IPS-18c (cell line): ENCODE measurements around the gene DOCK3.
A peak's percentile ranks its signal among the peaks of the same experiment; 100 is the strongest.

Experiments
- H3K4me3 ChIP-seq: 2 replicates; pipeline ENCODE4 v1.7.0; 2013; ENCODE audit warnings: low read depth, mild to moderate bottlenecking, low read length, moderate library complexity; ENCODE audit not compliant: insufficient read depth
- H3K9me3 ChIP-seq: one replicate; pipeline ENCODE4 v1.6.1; 2013; ENCODE audit warnings: mild to moderate bottlenecking, low read length, moderate library complexity; ENCODE audit not compliant: control insufficient read depth, insufficient read depth

DOCK3 gene, protein sequence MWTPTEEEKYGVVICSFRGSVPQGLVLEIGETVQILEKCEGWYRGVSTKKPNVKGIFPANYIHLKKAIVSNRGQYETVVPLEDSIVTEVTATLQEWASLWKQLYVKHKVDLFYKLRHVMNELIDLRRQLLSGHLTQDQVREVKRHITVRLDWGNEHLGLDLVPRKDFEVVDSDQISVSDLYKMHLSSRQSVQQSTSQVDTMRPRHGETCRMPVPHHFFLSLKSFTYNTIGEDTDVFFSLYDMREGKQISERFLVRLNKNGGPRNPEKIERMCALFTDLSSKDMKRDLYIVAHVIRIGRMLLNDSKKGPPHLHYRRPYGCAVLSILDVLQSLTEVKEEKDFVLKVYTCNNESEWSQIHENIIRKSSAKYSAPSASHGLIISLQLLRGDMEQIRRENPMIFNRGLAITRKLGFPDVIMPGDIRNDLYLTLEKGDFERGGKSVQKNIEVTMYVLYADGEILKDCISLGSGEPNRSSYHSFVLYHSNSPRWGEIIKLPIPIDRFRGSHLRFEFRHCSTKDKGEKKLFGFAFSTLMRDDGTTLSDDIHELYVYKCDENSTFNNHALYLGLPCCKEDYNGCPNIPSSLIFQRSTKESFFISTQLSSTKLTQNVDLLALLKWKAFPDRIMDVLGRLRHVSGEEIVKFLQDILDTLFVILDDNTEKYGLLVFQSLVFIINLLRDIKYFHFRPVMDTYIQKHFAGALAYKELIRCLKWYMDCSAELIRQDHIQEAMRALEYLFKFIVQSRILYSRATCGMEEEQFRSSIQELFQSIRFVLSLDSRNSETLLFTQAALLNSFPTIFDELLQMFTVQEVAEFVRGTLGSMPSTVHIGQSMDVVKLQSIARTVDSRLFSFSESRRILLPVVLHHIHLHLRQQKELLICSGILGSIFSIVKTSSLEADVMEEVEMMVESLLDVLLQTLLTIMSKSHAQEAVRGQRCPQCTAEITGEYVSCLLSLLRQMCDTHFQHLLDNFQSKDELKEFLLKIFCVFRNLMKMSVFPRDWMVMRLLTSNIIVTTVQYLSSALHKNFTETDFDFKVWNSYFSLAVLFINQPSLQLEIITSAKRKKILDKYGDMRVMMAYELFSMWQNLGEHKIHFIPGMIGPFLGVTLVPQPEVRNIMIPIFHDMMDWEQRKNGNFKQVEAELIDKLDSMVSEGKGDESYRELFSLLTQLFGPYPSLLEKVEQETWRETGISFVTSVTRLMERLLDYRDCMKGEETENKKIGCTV (N-terminal part only)

DNA sequence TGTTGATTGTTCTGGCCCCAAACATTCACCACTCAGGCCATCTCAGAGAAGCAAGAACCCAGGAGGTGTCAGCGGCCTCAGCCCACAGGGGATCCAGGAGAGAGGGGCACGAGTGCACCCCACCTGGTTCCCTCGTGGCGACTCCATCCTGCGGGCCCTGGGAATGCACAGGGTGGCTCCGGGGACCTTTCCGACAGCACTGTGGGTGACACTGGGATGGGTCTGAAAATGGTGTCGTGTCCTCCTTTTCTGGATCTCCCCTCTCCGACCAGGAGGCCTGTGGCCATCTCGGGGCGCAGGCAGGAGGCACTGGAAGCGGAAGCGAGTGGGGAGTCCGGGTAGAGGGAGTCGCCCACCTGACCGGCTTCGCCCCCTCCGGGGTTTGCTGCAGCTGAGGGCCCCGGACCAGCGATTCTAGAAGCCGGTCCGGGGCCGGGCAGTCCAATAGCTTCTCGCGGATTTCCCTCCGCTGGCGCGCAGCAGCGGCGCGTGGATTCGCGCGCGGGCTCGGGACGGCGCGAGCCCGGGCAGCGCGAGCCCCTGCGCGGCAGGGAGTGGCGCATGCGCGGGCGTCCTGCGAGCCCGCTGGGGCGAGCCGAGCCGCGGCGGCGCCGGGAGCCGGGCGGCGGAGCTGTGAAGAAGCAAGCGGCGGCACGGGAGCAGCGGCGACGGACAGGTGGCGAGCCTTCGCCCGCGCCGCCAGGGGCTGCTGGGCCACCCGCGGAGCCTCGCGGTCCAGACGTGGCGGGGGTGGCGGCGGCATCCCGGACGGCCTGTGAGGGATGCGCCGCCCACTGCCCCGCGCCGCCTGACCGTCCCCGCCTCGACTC is at the start of gene DOCK3:
Gene DOCK3, plus strand, starts transcription at position 579 of the 830 bp plus-strand sequence. CDS start 337 bp downstream, outside the sequence.
- Histone ChIP-seq H3K9me3 (no peaks in the 10 kb centered on the region), H3K4me3 (peak within 1 kb of the TSS; percentile 77)

DNA sequence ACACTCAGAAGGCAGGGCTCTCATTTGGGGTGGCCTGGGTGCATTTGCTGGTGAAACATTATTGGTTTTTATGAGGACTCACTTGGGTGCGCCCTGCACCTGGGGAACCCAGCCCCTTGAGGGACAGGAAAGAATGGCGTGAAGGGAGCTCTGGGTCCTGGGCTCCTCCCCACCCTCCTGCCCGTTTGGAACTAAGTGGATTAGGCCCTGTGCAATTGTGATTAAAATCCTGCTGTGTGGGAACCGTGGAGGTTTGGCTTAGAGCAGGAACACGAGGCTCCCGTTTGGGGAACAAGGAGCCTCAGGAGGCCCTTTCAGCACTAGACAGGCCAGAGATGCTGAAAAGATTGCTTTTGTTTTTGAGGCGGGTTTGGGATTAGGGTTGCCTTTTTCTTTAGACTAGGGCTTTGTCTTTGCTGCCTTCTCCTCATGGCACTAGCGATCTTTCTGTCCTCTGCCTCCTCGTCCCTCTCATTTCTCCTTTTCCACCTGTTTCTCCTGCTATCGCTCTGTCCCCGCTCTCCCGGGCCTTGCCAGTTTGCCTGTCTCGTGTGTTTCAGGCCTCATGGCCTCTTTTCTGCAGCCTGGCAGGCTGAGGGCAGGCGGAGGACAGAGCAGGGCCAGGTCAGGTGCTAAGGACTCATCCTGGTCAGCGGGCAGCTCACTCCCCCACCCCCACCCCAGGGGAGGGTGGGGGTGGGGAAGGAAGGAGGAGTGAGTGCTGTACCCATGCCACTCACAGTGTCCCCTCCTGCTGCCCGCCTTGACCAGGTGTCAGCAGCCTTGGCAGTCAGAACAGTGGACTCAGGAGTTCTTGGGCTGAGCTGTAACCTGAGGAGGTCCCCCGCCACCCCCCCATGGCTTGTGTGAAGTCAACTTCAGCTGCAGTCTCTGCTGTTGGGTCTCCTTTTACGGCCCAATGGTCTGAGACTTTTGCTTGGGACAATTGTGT is 49.2 kb upstream of the DOCK3 start:
- Histone ChIP-seq H3K4me3 (no peak overlapping the region), H3K9me3 (no peaks in the 10 kb centered on the region)

DNA sequence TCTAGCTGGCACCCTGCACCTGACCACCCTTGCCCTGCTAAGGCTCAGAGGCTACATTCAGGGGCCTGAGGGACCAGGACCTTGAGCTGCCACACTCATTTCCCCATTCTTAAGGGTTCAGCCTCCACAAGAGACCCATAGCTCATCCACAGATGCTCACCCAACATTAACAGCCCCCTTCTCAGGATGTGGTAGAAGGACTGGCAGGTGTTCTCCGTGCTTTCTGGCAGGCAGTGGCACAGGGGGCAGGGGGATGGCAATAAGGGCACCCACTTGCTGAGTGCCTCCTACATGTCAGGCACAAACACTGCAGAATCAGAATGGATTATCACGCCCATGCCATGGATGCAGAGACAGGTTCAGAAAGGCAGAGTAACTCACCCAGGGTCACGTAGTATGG is 48.3 kb upstream of the DOCK3 start:
- Histone ChIP-seq H3K9me3 (no peaks in the 10 kb centered on the region), H3K4me3 (no peak overlapping the region; the same call in 1 of the 2 replicates)

DNA sequence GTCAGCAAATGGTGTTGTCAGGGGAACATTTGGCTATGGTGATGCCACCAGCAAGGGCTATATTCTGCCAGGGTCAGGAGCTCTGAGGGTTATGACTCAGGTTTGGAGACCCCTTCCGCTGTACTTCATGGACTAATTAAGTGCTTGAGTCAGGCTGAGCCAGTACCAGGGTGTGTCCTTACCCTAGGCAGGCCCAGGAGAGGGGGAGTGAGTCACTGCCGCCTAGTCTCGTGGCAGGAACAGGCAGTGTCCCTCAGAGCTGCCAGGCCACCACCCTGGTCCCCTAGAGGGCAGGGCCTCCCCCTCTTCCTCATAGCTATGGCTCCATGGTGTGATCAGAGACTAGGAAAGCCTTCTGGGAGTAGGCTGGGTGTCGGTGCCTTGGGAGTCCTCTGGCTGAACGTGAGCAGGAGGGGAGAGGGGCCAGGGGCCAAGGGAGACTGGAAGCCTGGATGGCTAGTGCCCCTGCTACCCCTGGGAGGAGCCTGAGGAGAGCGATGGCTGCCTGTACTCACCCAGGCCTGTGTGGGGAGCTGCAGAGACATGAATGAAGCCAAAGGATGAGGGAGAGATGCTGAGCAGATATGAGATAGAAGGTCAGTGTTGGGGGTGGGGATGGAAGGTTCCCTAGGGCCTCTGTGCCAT is 47.2 kb upstream of the DOCK3 start:
- H3K4me3 ChIP-seq: no peak overlapping the region
- H3K9me3 ChIP-seq: no peaks in the 10 kb centered on the region

DNA sequence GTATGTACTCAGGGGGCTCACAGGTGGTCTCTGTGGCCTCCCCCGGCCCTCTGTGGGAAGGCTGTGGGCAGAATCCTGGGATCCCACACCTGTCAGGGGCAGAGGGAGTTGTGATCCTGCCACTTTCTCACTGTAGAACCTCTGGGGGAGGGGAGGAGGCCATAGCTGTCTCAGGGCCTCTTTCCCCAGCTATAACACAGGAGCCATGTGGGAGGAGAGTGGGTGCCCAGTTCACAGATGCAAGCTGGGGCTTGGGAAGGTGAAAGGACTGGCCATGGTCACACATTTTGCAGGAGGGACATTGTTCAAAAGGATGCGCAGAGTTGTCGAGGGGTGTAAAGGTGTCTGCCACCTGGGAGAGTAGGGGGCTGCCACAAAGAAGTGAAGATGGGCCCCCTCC is 46.1 kb upstream of the DOCK3 start:
- no peak overlapping the region for H3K4me3 ChIP-seq
- H3K9me3 ChIP-seq: no peaks in the 10 kb centered on the region

DNA sequence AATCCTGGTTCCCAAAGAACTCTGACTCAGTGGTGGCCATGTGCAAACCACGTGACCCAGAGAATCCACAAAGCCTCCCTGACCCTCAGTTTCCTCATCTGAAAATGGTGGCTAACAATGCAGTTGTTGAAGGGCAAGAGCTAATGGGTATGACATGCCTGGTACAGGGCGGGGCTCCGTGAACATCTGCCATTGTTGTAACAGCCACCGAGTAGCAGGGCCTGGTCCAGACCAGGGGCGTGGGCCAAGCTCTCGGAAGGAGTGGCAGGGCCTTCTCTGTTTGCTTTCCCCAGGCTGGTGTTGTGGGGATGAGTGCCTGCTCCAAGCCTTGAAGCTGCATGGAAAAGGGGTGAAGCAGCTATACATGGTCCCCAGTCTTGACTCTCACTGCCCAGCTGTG is 44.3 kb upstream of the DOCK3 start:
- no peak overlapping the region for H3K4me3 ChIP-seq
- H3K9me3 ChIP-seq: no peaks in the 10 kb centered on the region

DNA sequence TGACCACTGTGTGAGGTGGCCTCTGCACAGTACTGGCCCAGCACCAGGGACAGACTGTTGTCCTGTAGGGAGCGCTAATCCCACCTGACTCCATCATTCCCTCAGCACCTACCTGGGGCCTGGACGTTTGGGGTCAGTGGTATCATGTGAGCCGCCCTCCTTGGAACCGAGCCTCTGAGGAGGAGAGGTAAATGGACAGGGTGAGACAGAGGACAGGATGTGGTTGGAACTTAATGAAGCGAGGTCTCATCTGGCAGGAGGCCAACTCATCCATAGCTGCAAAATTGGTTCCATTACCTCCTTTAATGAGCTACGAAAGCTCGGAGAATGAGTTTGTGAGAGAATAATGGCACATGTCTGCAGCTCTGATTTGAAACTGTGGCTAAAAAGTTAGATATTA is 43.9 kb upstream of the DOCK3 start:
- Histone ChIP-seq H3K4me3 (no peak overlapping the region), H3K9me3 (no peaks in the 10 kb centered on the region)

DNA sequence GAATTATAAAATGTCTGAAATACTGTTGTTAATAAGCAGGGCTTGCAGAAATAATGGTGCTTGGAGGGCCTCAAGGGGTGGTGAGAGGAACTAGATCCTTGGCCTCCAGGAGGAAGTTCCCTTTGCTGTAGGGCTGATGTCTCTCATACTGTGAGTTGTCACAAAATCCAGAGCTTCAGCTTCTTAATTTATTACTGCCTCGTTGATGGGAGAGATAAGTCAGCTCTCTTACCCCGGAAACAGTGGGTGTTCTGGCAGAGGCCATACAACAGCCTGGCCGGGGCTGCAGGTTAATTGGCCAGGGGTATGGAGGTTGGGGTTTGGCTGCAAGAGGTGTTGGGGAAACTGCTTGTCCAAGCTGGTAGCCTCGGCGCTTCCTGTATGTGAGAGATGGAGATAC is 42.3 kb upstream of the DOCK3 start:
- no peaks in the 10 kb centered on the region for H3K9me3 ChIP-seq
- H3K4me3 ChIP-seq: no peak overlapping the region

DNA sequence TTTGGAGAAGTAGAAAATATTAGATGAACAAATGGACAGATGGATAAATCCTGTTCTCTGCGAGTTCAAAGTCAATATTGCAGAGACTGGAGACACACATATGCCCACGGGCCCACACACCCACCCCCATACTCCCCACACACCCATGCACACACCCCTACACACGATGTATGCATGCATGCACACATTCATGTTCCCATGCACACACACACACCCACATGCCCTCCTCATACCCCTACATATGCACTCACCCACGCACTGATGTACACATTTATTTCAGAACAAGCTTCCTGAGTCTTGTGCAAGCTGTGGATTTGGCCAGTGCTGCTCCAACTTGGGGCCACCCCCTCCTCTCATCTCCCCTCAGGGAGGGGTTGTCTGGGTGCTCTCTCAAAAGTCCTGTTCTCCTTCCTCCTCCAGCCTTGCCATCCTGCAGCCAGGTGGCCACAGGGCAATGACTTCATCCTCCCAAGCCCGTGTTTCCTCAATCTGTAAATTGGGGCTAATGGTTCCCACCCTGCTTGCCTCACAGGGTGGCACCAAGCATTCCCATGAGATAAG is 41.4 kb upstream of the DOCK3 start:
- Histone ChIP-seq H3K4me3 (no peak overlapping the region), H3K9me3 (no peaks in the 10 kb centered on the region)

DNA sequence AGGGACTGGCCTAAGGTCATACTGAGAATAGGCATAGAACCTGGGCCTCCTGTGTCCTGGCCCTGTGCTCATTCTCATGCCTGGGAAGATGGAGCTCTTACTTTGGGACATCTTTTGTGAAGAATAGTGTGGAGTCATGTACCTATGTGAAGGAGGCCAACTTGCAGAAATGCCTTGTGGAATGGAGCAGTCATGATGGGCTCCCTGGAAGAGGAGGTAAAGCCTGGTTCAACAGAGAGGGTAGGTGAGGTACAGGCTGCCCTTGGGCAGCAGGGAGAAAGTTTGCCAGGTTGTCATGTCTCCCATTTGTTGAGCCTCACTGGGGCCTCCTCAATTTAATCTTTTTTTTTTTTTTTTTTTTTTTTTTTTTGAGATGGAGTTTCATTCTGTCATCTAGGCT is 39.7 kb upstream of the DOCK3 start:
- H3K4me3 ChIP-seq: no peak overlapping the region
- H3K9me3 ChIP-seq: no peaks in the 10 kb centered on the region

DNA sequence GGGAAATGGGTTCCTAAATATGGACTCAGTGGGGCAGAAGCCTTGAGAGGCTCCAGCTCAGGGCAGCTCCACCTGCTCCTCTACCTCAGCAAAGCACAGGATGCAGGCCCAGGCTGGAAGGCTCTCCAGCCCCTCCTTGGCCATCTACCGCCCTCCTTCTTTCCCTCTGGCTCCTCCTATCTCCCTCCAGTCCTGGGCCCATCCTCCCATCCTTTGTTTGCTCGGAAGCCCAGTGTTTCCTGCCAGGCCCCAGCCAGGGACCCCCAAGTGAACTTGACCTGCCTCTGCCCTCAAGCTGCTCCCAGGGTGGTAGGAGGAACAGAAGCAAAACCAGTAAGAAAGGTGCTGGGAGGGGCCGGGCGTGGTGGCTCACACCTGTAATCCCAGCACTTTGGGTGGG is 37.7 kb upstream of the DOCK3 start:
- Histone ChIP-seq H3K9me3 (no peaks in the 10 kb centered on the region), H3K4me3 (no peak overlapping the region)

DNA sequence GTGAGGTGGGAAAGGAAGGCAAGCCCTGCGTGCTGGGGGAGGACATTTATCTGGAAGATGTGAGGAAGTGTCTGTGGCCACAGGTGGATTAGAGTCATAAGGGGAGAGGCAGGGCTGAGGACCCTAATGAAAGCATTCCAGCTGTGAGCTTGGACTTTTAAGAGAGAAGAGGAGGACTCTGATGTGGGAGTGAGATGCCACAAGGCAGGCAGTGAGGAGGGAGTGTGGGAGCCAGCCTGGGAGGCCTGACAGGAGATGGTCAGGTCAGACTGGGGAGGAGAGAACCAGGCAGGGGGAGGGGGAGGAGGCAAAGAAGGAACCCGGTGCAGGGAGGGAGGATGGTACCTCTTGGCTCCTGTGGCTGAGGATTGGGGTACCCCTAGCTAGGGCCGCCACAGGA is 36.8 kb upstream of the DOCK3 start:
- Histone ChIP-seq H3K4me3 (no peak overlapping the region), H3K9me3 (no peaks in the 10 kb centered on the region)

DNA sequence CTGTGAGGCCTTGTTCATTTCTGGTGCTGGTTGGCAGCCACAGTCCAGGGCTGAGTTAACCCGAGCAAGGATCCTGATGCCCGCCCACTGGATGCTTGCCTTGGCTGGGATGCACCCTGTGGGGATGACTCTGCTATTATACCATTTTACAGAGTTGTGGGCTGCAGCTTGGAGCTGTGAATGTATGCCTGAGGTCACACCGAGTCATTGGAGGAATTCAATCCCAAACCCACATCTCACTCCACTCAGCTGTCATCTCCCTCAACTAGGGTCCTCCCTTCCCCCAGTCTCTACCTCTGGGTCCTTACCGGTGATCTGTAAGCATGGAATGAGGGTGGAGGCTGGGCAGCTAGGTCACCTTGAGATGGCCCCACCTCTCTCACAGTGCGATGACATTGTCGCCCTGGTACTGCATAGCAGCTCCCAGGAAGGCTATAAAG is 35.7 kb upstream of the DOCK3 start:
- Histone ChIP-seq H3K9me3 (no peaks in the 10 kb centered on the region), H3K4me3 (no peak overlapping the region)

DNA sequence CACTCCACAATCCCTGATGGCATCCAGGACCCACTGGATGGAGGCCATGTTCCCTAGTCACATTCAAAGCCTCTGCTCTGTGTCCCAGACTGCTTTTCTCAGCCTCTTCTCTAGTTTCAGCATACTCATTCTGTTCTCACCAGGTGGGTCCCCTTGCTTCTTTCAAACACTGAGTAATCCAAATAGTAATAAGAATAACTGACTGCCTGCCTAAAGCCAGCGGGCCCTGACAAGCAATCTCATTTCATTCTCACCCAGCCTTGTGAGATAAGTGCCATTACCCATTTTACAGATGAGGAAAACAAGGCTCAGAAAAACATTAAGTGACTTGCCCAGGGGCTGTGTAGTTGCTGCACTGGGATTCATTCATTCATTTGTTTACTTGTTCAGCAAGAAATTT is 32.3 kb upstream of the DOCK3 start:
- no peaks in the 10 kb centered on the region for H3K9me3 ChIP-seq
- H3K4me3 ChIP-seq: no peak overlapping the region

DNA sequence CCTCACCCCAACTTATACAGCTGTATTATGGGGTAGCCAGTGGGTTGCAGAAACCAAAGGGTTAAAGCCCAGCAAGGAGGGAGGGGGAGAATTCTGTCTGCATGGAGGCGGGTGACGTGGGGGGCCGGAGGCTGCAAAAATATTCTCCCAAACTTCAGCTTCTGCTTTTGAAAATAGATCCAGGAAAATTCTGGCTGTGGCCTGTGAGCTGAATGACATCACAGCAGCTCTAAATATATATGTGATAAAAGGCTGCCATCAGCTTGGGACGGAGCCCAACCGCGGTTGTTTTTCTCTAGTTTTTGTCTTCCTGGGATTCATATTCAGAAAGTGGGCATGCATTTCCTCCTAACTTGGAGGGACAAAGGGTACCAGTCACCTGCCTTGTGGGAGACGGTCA is 30.2 kb upstream of the DOCK3 start:
- H3K9me3 ChIP-seq: no peaks in the 10 kb centered on the region
- no peak overlapping the region for H3K4me3 ChIP-seq
